Trophoblast cell (in vitro differentiated cells and primary cell): ENCODE measurements around the gene OR6B1.

Experiments
- DNase-seq, 2 donors: peaks; one replicate each; pipeline ENCODE4 v3.0.0-alpha.2; 2016
- H2AFZ ChIP-seq: 2 replicates; pipeline ENCODE4 v1.6.1; 2013; ENCODE audit warnings: low read length, moderate library complexity, mild to moderate bottlenecking; ENCODE audit not compliant: insufficient read depth, poor library complexity
- H2AK5ac ChIP-seq: 2 replicates; pipeline ENCODE4 v1.6.1; 2013; ENCODE audit warnings: mild to moderate bottlenecking, low read length
- H2BK120ac ChIP-seq: 2 replicates; pipeline ENCODE4 v1.6.1; 2013; ENCODE audit warnings: low read length, mild to moderate bottlenecking, moderate library complexity; ENCODE audit not compliant: insufficient read depth, poor library complexity
- H2BK12ac ChIP-seq: 2 replicates; pipeline ENCODE4 v1.6.1; 2013; ENCODE audit warnings: mild to moderate bottlenecking, low read length, moderate library complexity
- H2BK5ac ChIP-seq: 2 replicates; pipeline ENCODE4 v1.6.1; 2013; ENCODE audit warnings: low read length, low read depth, moderate library complexity, mild to moderate bottlenecking; ENCODE audit not compliant: poor library complexity
- H3K14ac ChIP-seq: 2 replicates; pipeline ENCODE4 v1.6.1; 2013; ENCODE audit warnings: mild to moderate bottlenecking, low read length
- H3K18ac ChIP-seq: 2 replicates; pipeline ENCODE4 v1.6.1; 2013; ENCODE audit warnings: mild to moderate bottlenecking, low read length
- H3K23ac ChIP-seq: 2 replicates; pipeline ENCODE4 v1.6.1; 2013; ENCODE audit warnings: low read length
- H3K27ac ChIP-seq: 2 replicates; pipeline ENCODE4 v1.5.1; 2013; ENCODE audit warnings: low read depth, mild to moderate bottlenecking, inconsistent platforms, low read length, moderate library complexity
- H3K27me3 ChIP-seq: 2 replicates; pipeline ENCODE4 v1.6.1; 2013; ENCODE audit warnings: inconsistent platforms, mild to moderate bottlenecking, low read length, moderate library complexity; ENCODE audit not compliant: insufficient read depth
- H3K36me3 ChIP-seq, 2 experiments: 1 replicate in 1 of 2; 2 replicates in 1 of 2; pipeline ENCODE4 v1.6.1; 2013; ENCODE audit warnings: low read length in 2 of 2, mild to moderate bottlenecking in 2 of 2, moderate library complexity in 1 of 2; ENCODE audit not compliant: insufficient read depth in 2 of 2, control insufficient read depth in 1 of 2
- H3K4ac ChIP-seq: 2 replicates; pipeline ENCODE4 v1.6.1; 2013; ENCODE audit warnings: low read depth, mild to moderate bottlenecking, low read length, moderate library complexity
- H3K4me1 ChIP-seq, 2 experiments: 1 replicate in 1 of 2; 2 replicates in 1 of 2; pipeline ENCODE4 v1.6.1; 2013; ENCODE audit warnings: low read length in 2 of 2, mild to moderate bottlenecking in 2 of 2, moderate library complexity in 1 of 2; ENCODE audit not compliant: insufficient read depth in 2 of 2, control insufficient read depth in 1 of 2
- H3K4me2 ChIP-seq: 2 replicates; pipeline ENCODE4 v1.6.1; 2013; ENCODE audit warnings: inconsistent platforms, mild to moderate bottlenecking, low read length, moderate library complexity
- H3K4me3 ChIP-seq: 2 replicates; pipeline ENCODE4 v1.5.1; 2013; ENCODE audit warnings: mild to moderate bottlenecking, low read depth, low read length, inconsistent platforms
- H3K79me1 ChIP-seq: one replicate; pipeline ENCODE4 v1.6.1; 2013; ENCODE audit warnings: low read length
- H3K79me2 ChIP-seq: 2 replicates; pipeline ENCODE4 v1.6.1; 2013; ENCODE audit warnings: low read length, mild to moderate bottlenecking; ENCODE audit not compliant: control insufficient read depth, insufficient read depth, poor library complexity
- H3K9ac ChIP-seq: 2 replicates; pipeline ENCODE4 v1.6.1; 2013; ENCODE audit warnings: mild to moderate bottlenecking, low read length
- H3K9me3 ChIP-seq: 2 replicates; pipeline ENCODE4 v1.6.1; 2013; ENCODE audit warnings: low read depth, mild to moderate bottlenecking, control low read depth, inconsistent platforms, low read length; ENCODE audit not compliant: insufficient read depth
- H4K12ac ChIP-seq: 2 replicates; pipeline ENCODE4 v1.6.1; 2013; ENCODE audit warnings: low read depth, mild to moderate bottlenecking, low read length, moderate library complexity
- H4K8ac ChIP-seq: 2 replicates; pipeline ENCODE4 v1.6.1; 2013; ENCODE audit warnings: low read depth, mild to moderate bottlenecking, low read length, moderate library complexity
- H4K91ac ChIP-seq: one replicate; pipeline ENCODE4 v1.6.1; 2013; ENCODE audit warnings: low read depth, mild to moderate bottlenecking, low read length, moderate library complexity
- WGBS: extraction: QIAGEN DNeasy Blood & Tissue Kit; methylation state at CpG from one replicate; pipeline ENCODE4 v1.1.7; 2013; ENCODE audit warnings: missing lambda C conversion rate; ENCODE audit not compliant: insufficient read length, insufficient coverage; ENCODE audit errors: extremely low coverage; 5-methylcytosine and 5-hydroxymethylcytosine counted together

OR6B1 gene

GRCh38 chr7:144035385-144035784 is 35.3 kb downstream of the OR6B1 start:
- no peak overlapping the region for H3K18ac ChIP-seq
- no peak overlapping the region for H2BK5ac ChIP-seq
- no peaks in the 10 kb centered on the region for H3K79me1 ChIP-seq
- no peaks in the 10 kb centered on the region for H3K9me3 ChIP-seq
- no peak overlapping the region for H3K27ac ChIP-seq
- no peak overlapping the region for H3K9ac ChIP-seq
- no peaks in the 10 kb centered on the region for H3K79me2 ChIP-seq
- H2AFZ ChIP-seq, result no peak overlapping the region
- no peak overlapping the region for H3K23ac ChIP-seq
- H3K4me3 ChIP-seq, result no peak overlapping the region
- no peak overlapping the region for H2AK5ac ChIP-seq
- no peak overlapping the region for H2BK120ac ChIP-seq
- no peaks in the 10 kb centered on the region for H3K27me3 ChIP-seq
- H3K14ac ChIP-seq, result no peak overlapping the region
- no peak overlapping the region for H2BK12ac ChIP-seq
- DNase-seq, result peak; percentile 43 to 56
- H3K4ac ChIP-seq, result no peak overlapping the region
- H3K4me2 ChIP-seq, result no peak overlapping the region
- no peak overlapping the region for H4K8ac ChIP-seq
- no peak overlapping the region for H4K91ac ChIP-seq
- no peaks in the 10 kb centered on the region for H3K4me1 ChIP-seq
- H3K36me3 ChIP-seq, result no peaks in the 10 kb centered on the region
- H4K12ac ChIP-seq, result no peak overlapping the region

- H2BK120ac ChIP-seq, result no peak overlapping the region
- H3K18ac ChIP-seq, result no peak overlapping the region
- no peak overlapping the region for H3K14ac ChIP-seq
- H4K91ac ChIP-seq, result no peak overlapping the region
- H3K36me3 ChIP-seq, result no peaks in the 10 kb centered on the region
- no peaks in the 10 kb centered on the region for H3K79me1 ChIP-seq
- no peak overlapping the region for H3K4me2 ChIP-seq
- no peak overlapping the region for H2AFZ ChIP-seq
- no peak overlapping the region for H3K4ac ChIP-seq
- no peak overlapping the region for H4K8ac ChIP-seq
- H3K79me2 ChIP-seq, result no peaks in the 10 kb centered on the region
- H3K27me3 ChIP-seq, result no peaks in the 10 kb centered on the region
- no peak overlapping the region for H2AK5ac ChIP-seq
- no peak overlapping the region for H4K12ac ChIP-seq
- no peak overlapping the region for H3K27ac ChIP-seq
- no CpG with 5 or more reads among the region's 1 CpG for WGBS
- H3K4me1 ChIP-seq, result no peaks in the 10 kb centered on the region
- H2BK5ac ChIP-seq, result no peak overlapping the region
- DNase-seq, result no peak
- no peak overlapping the region for H2BK12ac ChIP-seq
- H3K9ac ChIP-seq, result no peak overlapping the region
- H3K4me3 ChIP-seq, result no peak overlapping the region
- H3K9me3 ChIP-seq, result no peaks in the 10 kb centered on the region
- no peak overlapping the region for H3K23ac ChIP-seq
Observed at GRCh38 chr7:144036302-144036885, 36.3 kb downstream of the OR6B1 start.

GRCh38 chr7:144037414-144038035 is 37.4 kb downstream of the OR6B1 start:
- DNase-seq, result no peak
- Histone ChIP-seq H3K27ac (no peak overlapping the region), H3K14ac (no peak overlapping the region), H2BK5ac (no peak overlapping the region), H3K27me3 (no peaks in the 10 kb centered on the region), H3K4ac (no peak overlapping the region), H3K18ac (no peak overlapping the region), H3K4me3 (no peak overlapping the region), H3K79me2 (no peaks in the 10 kb centered on the region), H2BK120ac (no peak overlapping the region), H2BK12ac (no peak overlapping the region), H3K36me3 (no peaks in the 10 kb centered on the region), H4K8ac (no peak overlapping the region), H3K4me2 (no peak overlapping the region), H3K9me3 (no peaks in the 10 kb centered on the region), H2AFZ (no peak overlapping the region), H3K79me1 (no peaks in the 10 kb centered on the region), H2AK5ac (no peak overlapping the region), H3K4me1 (no peaks in the 10 kb centered on the region), H3K23ac (no peak overlapping the region), H4K12ac (no peak overlapping the region), H3K9ac (no peak overlapping the region), H4K91ac (no peak overlapping the region)
- no CpG with 5 or more reads among the region's 1 CpG for WGBS

- Histone ChIP-seq H4K12ac (no peak overlapping the region), H2AK5ac (no peak overlapping the region), H3K23ac (no peak overlapping the region), H3K9ac (no peak overlapping the region), H3K9me3 (no peaks in the 10 kb centered on the region), H2BK5ac (no peak overlapping the region), H2BK120ac (no peak overlapping the region), H3K79me2 (no peaks in the 10 kb centered on the region), H3K79me1 (no peaks in the 10 kb centered on the region), H2BK12ac (no peak overlapping the region), H3K14ac (no peak overlapping the region), H3K4me2 (no peak overlapping the region), H4K91ac (no peak overlapping the region), H3K27ac (no peak overlapping the region), H3K4ac (no peak overlapping the region), H3K4me1 (no peaks in the 10 kb centered on the region), H3K27me3 (no peaks in the 10 kb centered on the region), H2AFZ (no peak overlapping the region), H3K36me3 (no peaks in the 10 kb centered on the region), H4K8ac (no peak overlapping the region), H3K18ac (no peak overlapping the region), H3K4me3 (no peak overlapping the region)
- no peak for DNase-seq
- WGBS, result no CpG with 5 or more reads among the region's 4 CpGs
Observed at GRCh38 chr7:144038887-144039286, 38.8 kb downstream of the OR6B1 start.
